H1 (cell line): ENCODE results near the gene LMOD2. TPM values are rescaled to one million over a fixed set of nuclear protein-coding genes. Genes with fewer than 3 reads are reported as not detected.

Experiments used
- CTCF ChIA-PET: fragments of 300-600 bp; sonication (Branson Sonifier 250); formaldehyde crosslinking; loops from one replicate; lab custom pipeline; 2021; ENCODE audit not compliant: partially characterized antibody; lab: Charles Lee
- POLR2A ChIA-PET: fragments of 300-600 bp; sonication (Branson Sonifier 250); formaldehyde crosslinking; loops from one replicate; lab custom pipeline; 2021; ENCODE audit warnings: inconsistent platforms; ENCODE audit not compliant: partially characterized antibody; lab: Charles Lee
- DNase-seq, 2 experiments: peaks; one replicate each; pipeline versions ENCODE4 v3.0.0 to v3.0.0-alpha.2; 2010 to 2022; ENCODE audit warnings: low spot score in 2 of 2, low read depth in 1 of 2, mixed read lengths in 1 of 2
- FAIRE-seq: peaks from 2 replicates; lab custom pipeline; 2011; peaks lifted over from hg19 to GRCh38; lab: Jason Lieb, UNC
- H2AFZ ChIP-seq: 2 replicates; pipeline ENCODE4 v1.8.1; 2012; ENCODE audit warnings: low read length, inconsistent platforms
- H2AK5ac ChIP-seq: 2 replicates; pipeline ENCODE4 v1.6.1; 2013; ENCODE audit warnings: low read depth, low read length
- H2BK120ac ChIP-seq: replicated peaks from 2 replicates; pipeline ENCODE3; 2013; ENCODE audit warnings: low read depth, low read length, inconsistent platforms
- H2BK12ac ChIP-seq: 2 replicates; pipeline ENCODE4 v1.6.1; 2013; ENCODE audit warnings: low read depth, low read length
- H2BK15ac ChIP-seq: 2 replicates; pipeline ENCODE4 v1.6.1; 2013; ENCODE audit warnings: low read length
- H2BK20ac ChIP-seq: 2 replicates; pipeline ENCODE4 v1.6.1; 2013; ENCODE audit warnings: low read length
- H2BK5ac ChIP-seq: 2 replicates; pipeline ENCODE4 v1.6.1; 2013; ENCODE audit warnings: low read depth, low read length
- H3K14ac ChIP-seq: 2 replicates; pipeline ENCODE4 v1.6.1; 2013; ENCODE audit warnings: inconsistent platforms; ENCODE audit not compliant: insufficient read length
- H3K18ac ChIP-seq: 2 replicates; pipeline ENCODE4 v1.6.1; 2013; ENCODE audit warnings: low read length; ENCODE audit errors: extremely low read depth
- H3K23ac ChIP-seq: 2 replicates; pipeline ENCODE4 v1.6.1; 2013; ENCODE audit warnings: inconsistent platforms; ENCODE audit not compliant: insufficient read length
- H3K23me2 ChIP-seq: 2 replicates; pipeline ENCODE4 v1.6.1; 2013; ENCODE audit warnings: low read depth, low read length
- H3K27ac ChIP-seq: 2 replicates; pipeline ENCODE4 v1.6.1; 2011; ENCODE audit warnings: low read depth, low read length, inconsistent platforms
- H3K27me3 ChIP-seq, 4 experiments: replicated peaks in 1 of 4; 1 replicate in 1 of 4; 2 replicates in 3 of 4; pipeline versions ENCODE4 v1.6.1 to v1.8.1; 2011 to 2013; ENCODE audit warnings: low read length in 3 of 4, mild to moderate bottlenecking in 3 of 4, inconsistent platforms in 2 of 4, mixed read lengths in 2 of 4, moderate library complexity in 1 of 4; ENCODE audit not compliant: control insufficient read depth in 3 of 4, insufficient read depth in 3 of 4; ENCODE audit errors: extremely low read depth in 1 of 4
- H3K36me3 ChIP-seq, 4 experiments: 2 replicates each; pipeline versions ENCODE4 v1.6.1 to v1.8.1; 2011 to 2013; ENCODE audit warnings: mild to moderate bottlenecking in 4 of 4, low read length in 3 of 4, moderate library complexity in 2 of 4, control low read depth in 1 of 4, inconsistent platforms in 1 of 4; ENCODE audit not compliant: insufficient read depth in 4 of 4, control insufficient read depth in 2 of 4
- H3K4ac ChIP-seq: replicated peaks from 2 replicates; pipeline ENCODE3; 2013; ENCODE audit warnings: low read length, low read depth, mixed read lengths, inconsistent platforms; ENCODE audit not compliant: insufficient read length
- H3K4me1 ChIP-seq, 4 experiments: replicated peaks in 1 of 4; 1 replicate in 1 of 4; 2 replicates in 3 of 4; pipeline versions ENCODE4 v1.6.1 to v1.8.1; 2011 to 2013; ENCODE audit warnings: low read length in 3 of 4, inconsistent platforms in 2 of 4, mixed read lengths in 1 of 4; ENCODE audit not compliant: insufficient read depth in 4 of 4, control insufficient read depth in 3 of 4
- H3K4me2 ChIP-seq, 2 experiments: 2 replicates each; pipeline versions ENCODE4 v1.6.1 to v1.8.1; 2011 to 2013; ENCODE audit warnings: low read depth in 2 of 2, low read length in 2 of 2, control low read depth in 1 of 2, inconsistent platforms in 1 of 2, mild to moderate bottlenecking in 1 of 2; ENCODE audit not compliant: insufficient read depth in 1 of 2
- H3K4me3 ChIP-seq, 4 experiments: fragments of 200-600, 300-600 bp in 1 of 4; sonication (generic), shearing (Covaris generic), sonication (Bioruptor Twin) in 1 of 4; 2 replicates each; pipeline versions ENCODE4 v1.5.1 to v1.8.1; 2011 to 2016; ENCODE audit warnings: low read length in 4 of 4, low read depth in 3 of 4, control low read depth in 2 of 4, inconsistent platforms in 2 of 4, mild to moderate bottlenecking in 2 of 4, mixed read lengths in 1 of 4, moderate library complexity in 1 of 4; ENCODE audit not compliant: insufficient read depth in 2 of 4; ENCODE audit errors: extremely low read depth in 1 of 4
- H3K56ac ChIP-seq: replicated peaks from 2 replicates; pipeline ENCODE3; 2013; ENCODE audit warnings: low read depth, mild to moderate bottlenecking, mixed read lengths, low read length, inconsistent platforms; ENCODE audit not compliant: insufficient read length
- H3K79me1 ChIP-seq: 2 replicates; pipeline ENCODE4 v1.6.1; 2013; ENCODE audit warnings: low read depth, low read length, control low read depth
- H3K79me2 ChIP-seq, 2 experiments: 2 replicates each; pipeline versions ENCODE4 v1.6.1 to v1.8.1; 2012 to 2013; ENCODE audit warnings: low read length in 2 of 2, mild to moderate bottlenecking in 2 of 2, inconsistent platforms in 1 of 2; ENCODE audit not compliant: insufficient read depth in 2 of 2, control insufficient read depth in 1 of 2
- H3K9ac ChIP-seq, 4 experiments: replicated peaks in 1 of 4; 1 replicate in 1 of 4; 2 replicates in 3 of 4; pipeline versions ENCODE4 v1.6.1 to v1.8.1; 2011 to 2013; ENCODE audit warnings: low read depth in 3 of 4, low read length in 3 of 4, control low read depth in 2 of 4, mild to moderate bottlenecking in 2 of 4, moderate library complexity in 2 of 4, inconsistent platforms in 1 of 4; ENCODE audit errors: extremely low read depth in 1 of 4
- H3K9me3 ChIP-seq, 2 experiments: 2 replicates each; pipeline versions ENCODE4 v1.6.1 to v1.8.1; 2012 to 2013; ENCODE audit warnings: mild to moderate bottlenecking in 2 of 2, moderate library complexity in 2 of 2, control low read depth in 1 of 2, inconsistent platforms in 1 of 2, low read depth in 1 of 2, low read length in 1 of 2, mixed read lengths in 1 of 2; ENCODE audit not compliant: insufficient read depth in 2 of 2
- H4K20me1 ChIP-seq, 2 experiments: replicated peaks in 1 of 2; 2 replicates each; pipeline versions ENCODE3 to v1.8.1; 2011 to 2013; ENCODE audit warnings: inconsistent platforms in 2 of 2, low read length in 2 of 2, mild to moderate bottlenecking in 1 of 2; ENCODE audit not compliant: insufficient read depth in 2 of 2, control insufficient read depth in 1 of 2
- H4K5ac ChIP-seq: 2 replicates; pipeline ENCODE4 v1.6.1; 2013; ENCODE audit warnings: low read length, low read depth, mixed read lengths, inconsistent platforms; ENCODE audit not compliant: insufficient read length
- H4K8ac ChIP-seq: 2 replicates; pipeline ENCODE4 v1.8.0; 2013; ENCODE audit warnings: mild to moderate bottlenecking, moderate library complexity, low read length, inconsistent platforms; ENCODE audit not compliant: insufficient read depth; ENCODE audit errors: extremely low read depth
- H4K91ac ChIP-seq: replicated peaks from 2 replicates; pipeline ENCODE3; 2013; ENCODE audit warnings: low read length, mixed read lengths, inconsistent platforms; ENCODE audit not compliant: insufficient read length
- ATF3 ChIP-seq: IDR thresholded peaks from 2 replicates; pipeline ENCODE4 v1.6.1; 2011; ENCODE audit warnings: low read depth, mild to moderate bottlenecking, low read length; ENCODE audit not compliant: insufficient read depth
- CBX8 ChIP-seq: fragments of 300-800, 300-1000 bp; sonication (generic); IDR thresholded peaks from 2 replicates; pipeline ENCODE4 v1.7.1; 2016; ENCODE audit warnings: low read depth, low read length, borderline replicate concordance
- CHD1 ChIP-seq: IDR thresholded peaks from 2 replicates; pipeline ENCODE4 v1.6.1; 2012; ENCODE audit warnings: low read depth, low read length, improper control_type of control experiment
- EGR1 ChIP-seq: IDR thresholded peaks from 2 replicates; pipeline ENCODE4 v1.6.1; 2011; ENCODE audit warnings: low read depth, low read length, borderline replicate concordance
- EP300 ChIP-seq, 2 experiments: IDR thresholded peaks; 1 replicate in 1 of 2; 2 replicates in 1 of 2; pipeline ENCODE4 v1.6.1; 2011 to 2012; ENCODE audit warnings: low read depth in 2 of 2, low read length in 2 of 2, mild to moderate bottlenecking in 2 of 2, borderline replicate concordance in 1 of 2, inconsistent platforms in 1 of 2, moderate library complexity in 1 of 2
- HDAC2 ChIP-seq, 2 experiments: fragments of 300-600 bp in 1 of 2; sonication (generic) in 1 of 2; IDR thresholded peaks; 2 replicates each; pipeline ENCODE4 v1.6.1; 2011 to 2012; ENCODE audit warnings: low read depth in 2 of 2, low read length in 2 of 2, mild to moderate bottlenecking in 2 of 2, moderate library complexity in 2 of 2, borderline replicate concordance in 1 of 2, inconsistent platforms in 1 of 2
- HDAC6 ChIP-seq: IDR thresholded peaks from one replicate; pipeline ENCODE4 v1.7.1; 2012; ENCODE audit warnings: low read depth, mild to moderate bottlenecking, inconsistent platforms, low read length, moderate library complexity
- KDM1A ChIP-seq: fragments of 200-600, 300-600 bp; sonication (generic); IDR thresholded peaks from 2 replicates; pipeline ENCODE4 v1.7.1; 2016; ENCODE audit warnings: mild to moderate bottlenecking, low read length, borderline replicate concordance
- SAP30 ChIP-seq: fragments of 300-600 bp; sonication (generic); IDR thresholded peaks from 2 replicates; pipeline ENCODE4 v1.7.1; 2012; ENCODE audit warnings: low read length, moderate library complexity, mild to moderate bottlenecking, inconsistent platforms; ENCODE audit not compliant: insufficient read depth, insufficient replicate concordance
- SIN3A ChIP-seq, 2 experiments: IDR thresholded peaks in 1 of 2; conservative IDR thresholded peaks in 1 of 2; 2 replicates each; pipeline ENCODE4 v1.6.1; 2011 to 2012; ENCODE audit warnings: low read length in 2 of 2, improper control_type of control experiment in 1 of 2, low read depth in 1 of 2, mild to moderate bottlenecking in 1 of 2
- TCF12 ChIP-seq: IDR thresholded peaks from 2 replicates; pipeline ENCODE4 v1.6.1; 2011; ENCODE audit warnings: low read depth, mild to moderate bottlenecking, low read length
- TEAD4 ChIP-seq: IDR thresholded peaks from 2 replicates; pipeline ENCODE4 v1.6.1; 2012; ENCODE audit warnings: low read depth, low read length, inconsistent platforms, mixed read lengths
- WGBS, 2 experiments: shearing (Covaris generic) in 1 of 2; methylation state at CpG; one replicate each; pipeline versions ENCODE4 v1.1.6 to v1.1.7; 2013 to 2015; ENCODE audit warnings: low lambda C conversion rate in 2 of 2, mixed read lengths in 2 of 2, inconsistent platforms in 1 of 2, low coverage in 1 of 2, missing lambda C conversion rate in 1 of 2; ENCODE audit not compliant: insufficient replicate concordance in 2 of 2, insufficient coverage in 1 of 2, insufficient read length in 1 of 2; ENCODE audit errors: extremely low coverage in 1 of 2, missing lambda C conversion rate in 1 of 2; 5-methylcytosine and 5-hydroxymethylcytosine counted together
- polyA plus RNA-seq, 7 experiments: library from polyadenylated mRNA; depleted of rRNA in 3 of 7; stranded (reverse) in 5 of 7; unstranded in 2 of 7; fragments of >200 nt in 5 of 7; fragments of 200-250 nt in 2 of 7; gene quantifications; 1 replicate in 5 of 7; 2 replicates in 1 of 7; 4 replicates in 1 of 7; pipeline versions ENCODE4 v1.2.1 to v1.2.3, GENCODE V29; 2011 to 2013; ENCODE audit warnings: missing spikeins in 2 of 7, mixed read lengths in 2 of 7
- total RNA-seq: library from RNA; stranded (reverse); fragmentation: NEBNext Ultra II Directional; extraction: Animal tissue kit (Norgen Biotek cat#: 25700); gene quantifications from 2 replicates; pipeline ENCODE4 v1.2.1, GENCODE V29; 2021

LMOD2 gene
- total and polyA plus RNA-seq, 2 of the 8 experiments (the other 6 are each of a cell fraction or from before 2014, with no cell fraction given), result 0.03 to 0.22 TPM

GRCh38 chr7:123650595-123650994 is 5.1 kb upstream of the LMOD2 start:
- H2BK5ac ChIP-seq, result no peak overlapping the region
- peak overlapping the region; percentile 46; the same call in 1 of the 2 replicates for H2AFZ ChIP-seq
- H3K18ac ChIP-seq, result no peak overlapping the region
- DNase-seq, result no peak
- no peaks in the 10 kb centered on the region for H3K36me3 ChIP-seq
- H4K8ac ChIP-seq, result no peak overlapping the region
- no peaks in the 10 kb centered on the region for H3K27me3 ChIP-seq
- H3K79me1 ChIP-seq, result no peaks in the 10 kb centered on the region
- ChIA-PET POLR2A (interaction anchor here (1.0 kb wide), 1 partner anchor 10 kb away, joined by 4 read pairs; no protein-coding TSS in a partner anchor), CTCF (interaction anchor here (0.7 to 1.1 kb wide), 6 partner anchors 13 to 215 kb away, joined by 3 to 4 read pairs (median 3); no protein-coding TSS in a partner anchor)
- H3K27ac ChIP-seq, result no peak overlapping the region
- 78% methylated on average over 2 of the region's 2 CpGs; no CpG with 5 or more reads in 1 of the 2 experiments for WGBS, 2 experiments
- H4K20me1 ChIP-seq, result no peaks in the 10 kb centered on the region
- H4K5ac ChIP-seq, result no peak overlapping the region
- no peak overlapping the region for H3K4me2 ChIP-seq
- no peak overlapping the region for H2AK5ac ChIP-seq
- no peaks in the 10 kb centered on the region for H3K79me2 ChIP-seq
- no peak overlapping the region for H2BK12ac ChIP-seq
- no peak overlapping the region for H2BK15ac ChIP-seq
- no peak overlapping the region for H3K14ac ChIP-seq
- FAIRE-seq, result no peak
- no peak overlapping the region for H3K56ac ChIP-seq
- H3K9ac ChIP-seq, result no peak overlapping the region
- H3K9me3 ChIP-seq, result no peaks in the 10 kb centered on the region
- H2BK20ac ChIP-seq, result no peak overlapping the region
- no peak overlapping the region for H3K4me3 ChIP-seq
- H2BK120ac ChIP-seq, result no peak overlapping the region
- no peak overlapping the region for H3K4ac ChIP-seq
- H4K91ac ChIP-seq, result no peak overlapping the region
- no peak overlapping the region for H3K23ac ChIP-seq
- peaks cover 0 to 5% (median under 1%) of the 10 kb centered on the region in 4 experiments; a peak in 2 of 7 replicates for H3K4me1 ChIP-seq
- H3K23me2 ChIP-seq, result no peaks in the 10 kb centered on the region
- TF ChIP-seq TEAD4 (no peak), EGR1 (no peak), SIN3A (conservative IDR thresholded peaks at IDR 0.05 in 1 of 2, IDR thresholded peaks at IDR 0.05 in 1 of 2; ENCODE audit: low read depth in 1 of 2, low read length in 2 of 2) (no peak), TCF12 (no peak), HDAC6 (no peak), EP300 (IDR thresholded peaks at IDR 0.05; ENCODE audit: borderline replicate concordance in 1 of 2, low read depth in 2 of 2, low read length in 2 of 2) (no peak), CHD1 (no peak), CBX8 (no peak), HDAC2 (IDR thresholded peaks at IDR 0.05; ENCODE audit: borderline replicate concordance in 1 of 2, low read depth in 2 of 2, low read length in 2 of 2) (no peak), ATF3 (no peak), KDM1A (no peak), SAP30 (no peak)
